ENCODE results near the gene SLC22A12. TPM values are rescaled to one million over a fixed set of nuclear protein-coding genes. Genes with fewer than 3 reads are reported as not detected.

Gene SLC22A12
- total RNA-seq, 1 donor from 2014 or later: not detected

DNA sequence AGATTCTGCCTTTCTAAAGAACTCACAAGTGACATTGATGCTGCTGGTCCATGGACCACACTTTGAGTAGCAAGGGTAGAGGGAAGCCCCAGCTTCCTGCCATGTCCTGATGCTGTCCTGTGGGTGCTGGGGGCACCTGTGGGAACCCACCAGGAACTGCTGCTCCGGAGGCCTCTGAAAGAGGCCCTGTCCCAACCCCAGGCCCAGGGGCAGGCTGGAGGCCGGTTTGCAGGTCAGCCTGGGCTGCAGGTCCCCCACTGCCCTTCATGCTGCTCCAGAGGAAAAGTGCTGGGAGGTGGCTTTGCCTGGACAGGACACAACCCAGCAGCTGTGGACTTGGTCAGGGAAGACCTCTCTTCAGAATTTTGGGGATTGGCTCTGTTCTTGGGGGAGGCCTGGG is 44.8 kb upstream of the SLC22A12 start:
- Histone ChIP-seq H3K4me2 (ENCODE audit: low read length) (peak overlapping the region; percentile 32), H3K79me2 (ENCODE audit: insufficient read depth, low read length) (no peaks in the 10 kb centered on the region), H3K9ac (ENCODE audit: low read length) (no peak overlapping the region), H3K36me3 (ENCODE audit: insufficient read depth, low read length) (no peaks in the 10 kb centered on the region), H2AFZ (ENCODE audit: low read depth, low read length) (no peak overlapping the region), H3K4me1 (ENCODE audit: insufficient read depth, low read length) (peaks cover 9% of the 10 kb centered on the region), H3K4me3 (ENCODE audit: insufficient read depth, low read depth, low read length) (no peak overlapping the region), H3K27ac (ENCODE audit: low read depth, low read length) (no peak overlapping the region), H4K20me1 (ENCODE audit: insufficient read depth, low read length) (no peaks in the 10 kb centered on the region), H3K9me3 (ENCODE audit: insufficient read depth, low read depth, low read length) (no peaks in the 10 kb centered on the region), H3K27me3 (ENCODE audit: insufficient read depth, low read length) (no peaks in the 10 kb centered on the region)
- Mint-ChIP-seq H3K27ac (ENCODE audit: unreplicated experiment) (no peak overlapping the region), H3K4me1 (ENCODE audit: low read depth, unreplicated experiment) (no peaks in the 10 kb centered on the region), H3K27me3 (ENCODE audit: low read depth, unreplicated experiment) (peaks cover 34% of the 10 kb centered on the region), H3K36me3 (ENCODE audit: low read depth, unreplicated experiment) (no peaks in the 10 kb centered on the region), H3K4me3 (ENCODE audit: unreplicated experiment) (no peak overlapping the region), H3K9me3 (ENCODE audit: unreplicated experiment) (peaks cover 12% of the 10 kb centered on the region)
- FAIRE-seq (no peak), DNase-seq (ENCODE audit: low read depth) (no peak)
- TF ChIP-seq EZH2 (IDR thresholded peaks at IDR 0.05; ENCODE audit: insufficient read depth, low read length): no peak
- TF ChIP-seq, protein P1, sequence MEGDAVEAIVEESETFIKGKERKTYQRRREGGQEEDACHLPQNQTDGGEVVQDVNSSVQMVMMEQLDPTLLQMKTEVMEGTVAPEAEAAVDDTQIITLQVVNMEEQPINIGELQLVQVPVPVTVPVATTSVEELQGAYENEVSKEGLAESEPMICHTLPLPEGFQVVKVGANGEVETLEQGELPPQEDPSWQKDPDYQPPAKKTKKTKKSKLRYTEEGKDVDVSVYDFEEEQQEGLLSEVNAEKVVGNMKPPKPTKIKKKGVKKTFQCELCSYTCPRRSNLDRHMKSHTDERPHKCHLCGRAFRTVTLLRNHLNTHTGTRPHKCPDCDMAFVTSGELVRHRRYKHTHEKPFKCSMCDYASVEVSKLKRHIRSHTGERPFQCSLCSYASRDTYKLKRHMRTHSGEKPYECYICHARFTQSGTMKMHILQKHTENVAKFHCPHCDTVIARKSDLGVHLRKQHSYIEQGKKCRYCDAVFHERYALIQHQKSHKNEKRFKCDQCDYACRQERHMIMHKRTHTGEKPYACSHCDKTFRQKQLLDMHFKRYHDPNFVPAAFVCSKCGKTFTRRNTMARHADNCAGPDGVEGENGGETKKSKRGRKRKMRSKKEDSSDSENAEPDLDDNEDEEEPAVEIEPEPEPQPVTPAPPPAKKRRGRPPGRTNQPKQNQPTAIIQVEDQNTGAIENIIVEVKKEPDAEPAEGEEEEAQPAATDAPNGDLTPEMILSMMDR (IDR thresholded peaks at IDR 0.05; ENCODE audit: insufficient read depth, low read depth, low read length): no peak

GRCh38 chr11:64546600-64546999 is 44.4 kb upstream of the SLC22A12 start:
- H3K79me2 ChIP-seq (ENCODE audit: insufficient read depth, low read length): no peaks in the 10 kb centered on the region
- H3K4me3 Mint-ChIP-seq (ENCODE audit: unreplicated experiment): no peak overlapping the region
- H3K4me1 Mint-ChIP-seq (ENCODE audit: low read depth, unreplicated experiment): no peaks in the 10 kb centered on the region
- H2AFZ ChIP-seq (ENCODE audit: low read depth, low read length): no peak overlapping the region
- peaks cover 12% of the 10 kb centered on the region for H3K9me3 Mint-ChIP-seq (ENCODE audit: unreplicated experiment)
- FAIRE-seq: no peak
- H3K36me3 Mint-ChIP-seq (ENCODE audit: low read depth, unreplicated experiment): no peaks in the 10 kb centered on the region
- H3K36me3 ChIP-seq (ENCODE audit: insufficient read depth, low read length): no peaks in the 10 kb centered on the region
- H3K4me3 ChIP-seq (ENCODE audit: insufficient read depth, low read depth, low read length): no peak overlapping the region
- no peak overlapping the region for H3K9ac ChIP-seq (ENCODE audit: low read length)
- no peaks in the 10 kb centered on the region for H3K27me3 ChIP-seq (ENCODE audit: insufficient read depth, low read length)
- TF ChIP-seq, protein P1 (IDR thresholded peaks at IDR 0.05; ENCODE audit: insufficient read depth, low read depth, low read length): no peak
- no peak for TF ChIP-seq EZH2 (IDR thresholded peaks at IDR 0.05; ENCODE audit: insufficient read depth, low read length)
- no peak overlapping the region for H3K4me2 ChIP-seq (ENCODE audit: low read length)
- peaks cover 33% of the 10 kb centered on the region for H3K27me3 Mint-ChIP-seq (ENCODE audit: low read depth, unreplicated experiment)
- no peaks in the 10 kb centered on the region for H4K20me1 ChIP-seq (ENCODE audit: insufficient read depth, low read length)
- peaks cover 9% of the 10 kb centered on the region for H3K4me1 ChIP-seq (ENCODE audit: insufficient read depth, low read length)
- no peak for DNase-seq (ENCODE audit: low read depth)
- no peaks in the 10 kb centered on the region for H3K9me3 ChIP-seq (ENCODE audit: insufficient read depth, low read depth, low read length)
- no peak overlapping the region for H3K27ac ChIP-seq (ENCODE audit: low read depth, low read length)
- no peak overlapping the region for H3K27ac Mint-ChIP-seq (ENCODE audit: unreplicated experiment)

- Mint-ChIP-seq H3K9me3 (ENCODE audit: unreplicated experiment) (peaks cover 7% of the 10 kb centered on the region), H3K36me3 (ENCODE audit: low read depth, unreplicated experiment) (no peaks in the 10 kb centered on the region), H3K4me3 (ENCODE audit: unreplicated experiment) (no peak overlapping the region), H3K27ac (ENCODE audit: unreplicated experiment) (no peak overlapping the region), H3K27me3 (ENCODE audit: low read depth, unreplicated experiment) (peaks cover 30% of the 10 kb centered on the region), H3K4me1 (ENCODE audit: low read depth, unreplicated experiment) (no peaks in the 10 kb centered on the region)
- Histone ChIP-seq H3K4me1 (ENCODE audit: insufficient read depth, low read length) (peaks cover 20% of the 10 kb centered on the region), H4K20me1 (ENCODE audit: insufficient read depth, low read length) (no peaks in the 10 kb centered on the region), H3K79me2 (ENCODE audit: insufficient read depth, low read length) (no peaks in the 10 kb centered on the region), H3K4me3 (ENCODE audit: insufficient read depth, low read depth, low read length) (no peak overlapping the region), H3K9ac (ENCODE audit: low read length) (no peak overlapping the region), H3K36me3 (ENCODE audit: insufficient read depth, low read length) (no peaks in the 10 kb centered on the region), H3K4me2 (ENCODE audit: low read length) (no peak overlapping the region), H3K27ac (ENCODE audit: low read depth, low read length) (no peak overlapping the region), H3K9me3 (ENCODE audit: insufficient read depth, low read depth, low read length) (no peaks in the 10 kb centered on the region), H2AFZ (ENCODE audit: low read depth, low read length) (no peak overlapping the region), H3K27me3 (ENCODE audit: insufficient read depth, low read length) (no peaks in the 10 kb centered on the region)
- FAIRE-seq (no peak), DNase-seq (ENCODE audit: low read depth) (no peak)
- TF ChIP-seq, protein P1 (IDR thresholded peaks at IDR 0.05; ENCODE audit: insufficient read depth, low read depth, low read length): no peak
- TF ChIP-seq EZH2 (IDR thresholded peaks at IDR 0.05; ENCODE audit: insufficient read depth, low read length): no peak
Observed at GRCh38 chr11:64549969-64550368, 41.1 kb upstream of the SLC22A12 start.
